ENCODE data around the gene P4HA1.

Gene P4HA1

DNA sequence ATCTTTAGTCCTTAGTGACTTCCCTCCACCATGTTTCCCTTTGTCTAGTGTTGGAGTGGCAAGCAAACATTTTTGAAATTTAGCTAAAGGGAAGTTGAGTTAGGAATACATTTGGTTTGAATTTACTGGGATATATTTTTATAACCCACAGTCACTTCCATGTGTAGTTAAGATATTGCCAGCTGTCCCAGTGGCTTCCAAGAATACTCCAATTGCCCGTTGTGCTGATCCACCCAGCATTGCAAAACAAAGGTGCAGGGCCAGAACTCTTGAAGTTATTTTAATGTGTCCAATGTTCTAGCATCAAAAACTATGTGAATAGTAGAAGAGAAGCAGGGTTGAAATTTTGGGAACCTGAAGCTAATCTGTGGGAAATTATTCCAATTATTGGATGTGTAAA is 2.5 kb upstream of the P4HA1 start:
- Histone ChIP-seq H3K4me3 (IDR thresholded peaks at IDR 0.05; ENCODE audit: insufficient read depth, low read depth, low read length) (no peak overlapping the region), H3K4me1 (ENCODE audit: low read depth, poor library complexity, severe bottlenecking) (peaks cover 13% of the 10 kb centered on the region), H3K27me3 (ENCODE audit: insufficient read depth, low read depth) (no peaks in the 10 kb centered on the region), H3K36me3 (ENCODE audit: insufficient read depth) (no peaks in the 10 kb centered on the region), H3K9ac (no peak overlapping the region), H3K79me2 (ENCODE audit: insufficient read depth, low read depth) (peaks cover 8% of the 10 kb centered on the region), H4K20me1 (ENCODE audit: insufficient read depth) (no peaks in the 10 kb centered on the region), H3K27ac (no peak overlapping the region), H3K4me2 (no peak overlapping the region), H2AFZ (ENCODE audit: low read depth) (no peak overlapping the region)
- TF ChIP-seq, protein P1, sequence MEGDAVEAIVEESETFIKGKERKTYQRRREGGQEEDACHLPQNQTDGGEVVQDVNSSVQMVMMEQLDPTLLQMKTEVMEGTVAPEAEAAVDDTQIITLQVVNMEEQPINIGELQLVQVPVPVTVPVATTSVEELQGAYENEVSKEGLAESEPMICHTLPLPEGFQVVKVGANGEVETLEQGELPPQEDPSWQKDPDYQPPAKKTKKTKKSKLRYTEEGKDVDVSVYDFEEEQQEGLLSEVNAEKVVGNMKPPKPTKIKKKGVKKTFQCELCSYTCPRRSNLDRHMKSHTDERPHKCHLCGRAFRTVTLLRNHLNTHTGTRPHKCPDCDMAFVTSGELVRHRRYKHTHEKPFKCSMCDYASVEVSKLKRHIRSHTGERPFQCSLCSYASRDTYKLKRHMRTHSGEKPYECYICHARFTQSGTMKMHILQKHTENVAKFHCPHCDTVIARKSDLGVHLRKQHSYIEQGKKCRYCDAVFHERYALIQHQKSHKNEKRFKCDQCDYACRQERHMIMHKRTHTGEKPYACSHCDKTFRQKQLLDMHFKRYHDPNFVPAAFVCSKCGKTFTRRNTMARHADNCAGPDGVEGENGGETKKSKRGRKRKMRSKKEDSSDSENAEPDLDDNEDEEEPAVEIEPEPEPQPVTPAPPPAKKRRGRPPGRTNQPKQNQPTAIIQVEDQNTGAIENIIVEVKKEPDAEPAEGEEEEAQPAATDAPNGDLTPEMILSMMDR (conservative IDR thresholded peaks at IDR 0.05; ENCODE audit: low read depth, low read length), result no peak

DNA sequence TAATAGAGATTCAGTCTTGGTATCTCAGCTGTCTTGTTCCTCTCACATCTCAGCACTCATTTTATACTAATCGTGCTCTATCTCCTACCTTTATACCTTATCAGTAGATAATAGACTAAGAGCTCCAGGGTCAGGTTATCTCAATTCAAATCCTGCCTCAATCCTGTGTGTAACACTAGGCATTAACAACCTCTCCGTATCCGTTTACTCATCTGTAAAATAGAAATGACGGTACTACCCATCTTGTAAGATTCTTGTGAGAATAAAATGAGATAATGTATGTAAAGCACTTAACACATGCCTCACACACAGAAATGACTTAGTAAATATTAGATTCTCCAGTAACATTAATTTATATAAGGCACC is 622 bp upstream of the P4HA1 start:
- peaks cover 16% of the 10 kb centered on the region for H3K4me1 ChIP-seq (ENCODE audit: low read depth, poor library complexity, severe bottlenecking)
- H3K9ac ChIP-seq, result peak overlapping the region; percentile 89; the same call in 1 of the 2 replicates
- peaks cover 20% of the 10 kb centered on the region for H3K79me2 ChIP-seq (ENCODE audit: insufficient read depth, low read depth)
- H4K20me1 ChIP-seq (ENCODE audit: insufficient read depth), result no peaks in the 10 kb centered on the region
- peak overlapping the region; percentile 50; the same call in 1 of the 2 replicates for H3K4me2 ChIP-seq
- H3K27me3 ChIP-seq (ENCODE audit: insufficient read depth, low read depth), result no peaks in the 10 kb centered on the region
- no peaks in the 10 kb centered on the region for H3K36me3 ChIP-seq (ENCODE audit: insufficient read depth)
- H3K4me3 ChIP-seq (IDR thresholded peaks at IDR 0.05; ENCODE audit: insufficient read depth, low read depth, low read length), result no peak overlapping the region
- TF ChIP-seq, protein P1 (conservative IDR thresholded peaks at IDR 0.05; ENCODE audit: low read depth, low read length), result no peak
- peak overlapping the region; percentile 48 for H2AFZ ChIP-seq (ENCODE audit: low read depth)
- H3K27ac ChIP-seq, result peak overlapping the region; percentile 81; the same call in 1 of the 2 replicates

DNA sequence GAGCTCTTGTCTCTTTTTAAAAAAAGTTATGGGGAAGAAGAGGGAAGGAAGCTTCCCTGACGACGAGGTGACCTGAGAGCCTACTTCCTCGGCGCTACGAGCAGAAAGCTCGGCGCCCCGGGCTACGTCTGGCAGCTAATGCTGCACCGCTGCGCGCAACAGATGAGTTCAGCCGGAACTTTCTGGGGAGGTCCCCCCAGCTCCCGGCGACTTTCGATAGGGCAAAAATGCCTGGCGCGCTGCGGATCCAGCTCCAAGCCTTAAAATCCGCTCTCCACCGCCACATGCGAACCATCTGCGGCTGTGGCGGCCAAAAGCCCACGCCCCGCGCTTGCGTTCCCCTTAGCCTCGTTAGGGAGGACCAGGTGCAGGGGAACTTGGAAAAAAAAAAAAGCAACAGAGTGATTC is 621 bp downstream of the P4HA1 start:
- H4K20me1 ChIP-seq (ENCODE audit: insufficient read depth), result no peaks in the 10 kb centered on the region
- H3K4me1 ChIP-seq (ENCODE audit: low read depth, poor library complexity, severe bottlenecking), result peaks cover 16% of the 10 kb centered on the region
- TF ChIP-seq, protein P1 (conservative IDR thresholded peaks at IDR 0.05; ENCODE audit: low read depth, low read length), result no peak
- peaks cover 20% of the 10 kb centered on the region for H3K79me2 ChIP-seq (ENCODE audit: insufficient read depth, low read depth)
- H2AFZ ChIP-seq (ENCODE audit: low read depth), result peak overlapping the region; percentile 93
- peak overlapping the region; percentile 81 for H3K27ac ChIP-seq
- peak overlapping the region; percentile 89 for H3K9ac ChIP-seq
- no peaks in the 10 kb centered on the region for H3K27me3 ChIP-seq (ENCODE audit: insufficient read depth, low read depth)
- H3K4me2 ChIP-seq, result peak overlapping the region; percentile 50
- no peaks in the 10 kb centered on the region for H3K36me3 ChIP-seq (ENCODE audit: insufficient read depth)
- no peak overlapping the region for H3K4me3 ChIP-seq (IDR thresholded peaks at IDR 0.05; ENCODE audit: insufficient read depth, low read depth, low read length)

GRCh38 chr10:73095481-73096021 is 1.1 kb downstream of the P4HA1 start:
- Histone ChIP-seq H3K36me3 (ENCODE audit: insufficient read depth) (no peaks in the 10 kb centered on the region), H4K20me1 (ENCODE audit: insufficient read depth) (no peaks in the 10 kb centered on the region), H3K4me3 (IDR thresholded peaks at IDR 0.05; ENCODE audit: insufficient read depth, low read depth, low read length) (no peak overlapping the region), H3K4me1 (ENCODE audit: low read depth, poor library complexity, severe bottlenecking) (peaks cover 16% of the 10 kb centered on the region), H3K9ac (peak overlapping the region; percentile 89), H3K4me2 (peak overlapping the region; percentile 50), H3K27me3 (ENCODE audit: insufficient read depth, low read depth) (no peaks in the 10 kb centered on the region), H3K27ac (peak overlapping the region; percentile 81), H2AFZ (ENCODE audit: low read depth) (peak overlapping the region; percentile 93), H3K79me2 (ENCODE audit: insufficient read depth, low read depth) (peaks cover 20% of the 10 kb centered on the region)
- TF ChIP-seq, protein P1 (conservative IDR thresholded peaks at IDR 0.05; ENCODE audit: low read depth, low read length), result no peak

Measured in KMS-11 (cell line).